D721Med (cell line): Measurements from ENCODE around the gene RERG.

Source experiments
- DNase-seq: peaks from one replicate; pipeline ENCODE4 v3.0.0; 2011; ENCODE audit warnings: low spot score; ENCODE audit not compliant: insufficient read length
- FAIRE-seq: peaks from 2 replicates; lab custom pipeline; 2011; peaks lifted over from hg19 to GRCh38; lab: Jason Lieb, UNC
- CTCF ChIP-seq: IDR thresholded peaks from 2 replicates; pipeline ENCODE4 v1.5.1; 2012; ENCODE audit warnings: mild to moderate bottlenecking, control low read depth; ENCODE audit not compliant: insufficient read depth; ENCODE audit errors: missing control alignments

RERG gene

GRCh38 chr12:15222219-15222618 is 1.0 kb upstream of the RERG start:
- DNase-seq (no peak), FAIRE-seq (no peak)
- no peak for TF ChIP-seq CTCF

- FAIRE-seq (no peak), DNase-seq (no peak)
- no peak for TF ChIP-seq CTCF
These were observed 766 bp downstream of the RERG start for GRCh38 chr12:15220451-15220850.

GRCh38 chr12:15218794-15219193 is 2.4 kb downstream of the RERG start:
- no peak for TF ChIP-seq CTCF
- DNase-seq (no peak), FAIRE-seq (no peak)

- DNase-seq = no peak
- no peak for FAIRE-seq
These were observed 5.0 kb downstream of the RERG start for GRCh38 chr12:15216036-15216889.

GRCh38 chr12:15214851-15215601 is 6.2 kb downstream of the RERG start:
- no peak for DNase-seq
- FAIRE-seq = no peak
- TF ChIP-seq CTCF = no peak

More at GRCh38 chr12:15216036-15216889, 5.0 kb downstream of the RERG start:
- TF ChIP-seq CTCF = no peak

- no peak for FAIRE-seq
- TF ChIP-seq CTCF = no peak
- no peak for DNase-seq
These were observed 8.3 kb downstream of the RERG start for GRCh38 chr12:15212930-15213329.
